Right lobe of liver (tissue), 4 donors: ENCODE measurements around the gene SIL1.

Experiments
- POLR2A ChIP-seq: fragments of 450-650 bp; IDR thresholded peaks from one replicate; pipeline ENCODE4 v1.6.1; 2017; ENCODE audit warnings: antibody characterized with exemption, mild to moderate bottlenecking
- TF ChIP-seq, protein P1 (sequence below), 4 donors: fragments of 200-600 bp in 3 of 4; fragments of 450-650 bp in 1 of 4; IDR thresholded peaks; one replicate each; pipeline versions ENCODE4 v1.5.1 to v1.8.0; 2016 to 2022; ENCODE audit warnings: antibody characterized with exemption in 4 of 4, mild to moderate bottlenecking in 2 of 4
- donor health status: DM: no; HTN: no; CAD: no.
- donor health status: DM: no; HTN: no; CAD: no.
- donor health status: DM: no; HTN: yes; CAD: no.

DNA sequence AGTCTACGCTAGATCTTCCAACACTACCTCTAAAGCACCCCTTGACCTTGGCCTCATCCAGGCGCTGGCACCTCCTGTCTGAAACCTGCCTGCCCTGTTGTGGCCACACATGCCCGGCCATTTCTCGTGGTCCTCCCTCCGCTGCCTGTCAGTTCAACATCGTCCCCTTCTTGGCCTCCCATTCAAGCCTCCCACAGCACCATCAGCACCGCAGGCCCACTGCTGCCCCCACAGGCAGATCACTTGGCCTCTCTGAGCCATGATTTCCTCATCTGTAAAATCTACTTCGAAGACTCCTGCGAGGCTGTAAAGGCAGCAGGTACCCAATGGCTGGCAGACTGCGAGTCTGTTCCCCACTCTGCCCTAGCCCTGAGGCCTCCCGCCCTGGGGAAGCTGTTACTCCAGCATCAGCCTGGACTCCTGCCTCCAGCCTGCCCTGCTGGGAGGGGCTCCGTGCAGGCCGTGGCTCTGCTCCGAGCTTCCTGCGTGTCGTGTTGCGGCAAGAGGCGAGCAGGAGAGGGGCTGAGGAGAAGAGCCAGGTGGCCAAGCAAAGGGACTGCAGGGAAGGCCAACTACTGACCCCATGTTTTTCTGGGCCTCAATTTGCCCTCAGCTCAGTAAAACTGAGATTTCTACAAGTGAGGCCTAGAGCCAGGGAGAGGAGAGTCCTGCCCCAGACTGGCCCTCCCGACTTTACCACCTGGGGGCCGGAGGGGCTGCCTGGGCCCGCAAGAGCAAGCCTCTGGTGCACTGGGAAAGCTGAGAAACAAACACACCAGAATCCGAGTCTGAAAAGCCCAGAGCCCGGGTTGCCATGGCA is 252.5 kb downstream of the SIL1 start:
- TF ChIP-seq, protein P1, sequence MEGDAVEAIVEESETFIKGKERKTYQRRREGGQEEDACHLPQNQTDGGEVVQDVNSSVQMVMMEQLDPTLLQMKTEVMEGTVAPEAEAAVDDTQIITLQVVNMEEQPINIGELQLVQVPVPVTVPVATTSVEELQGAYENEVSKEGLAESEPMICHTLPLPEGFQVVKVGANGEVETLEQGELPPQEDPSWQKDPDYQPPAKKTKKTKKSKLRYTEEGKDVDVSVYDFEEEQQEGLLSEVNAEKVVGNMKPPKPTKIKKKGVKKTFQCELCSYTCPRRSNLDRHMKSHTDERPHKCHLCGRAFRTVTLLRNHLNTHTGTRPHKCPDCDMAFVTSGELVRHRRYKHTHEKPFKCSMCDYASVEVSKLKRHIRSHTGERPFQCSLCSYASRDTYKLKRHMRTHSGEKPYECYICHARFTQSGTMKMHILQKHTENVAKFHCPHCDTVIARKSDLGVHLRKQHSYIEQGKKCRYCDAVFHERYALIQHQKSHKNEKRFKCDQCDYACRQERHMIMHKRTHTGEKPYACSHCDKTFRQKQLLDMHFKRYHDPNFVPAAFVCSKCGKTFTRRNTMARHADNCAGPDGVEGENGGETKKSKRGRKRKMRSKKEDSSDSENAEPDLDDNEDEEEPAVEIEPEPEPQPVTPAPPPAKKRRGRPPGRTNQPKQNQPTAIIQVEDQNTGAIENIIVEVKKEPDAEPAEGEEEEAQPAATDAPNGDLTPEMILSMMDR (IDR thresholded peaks at IDR 0.05) = no peak
- no peak for TF ChIP-seq POLR2A
